ENCODE measurements around the gene PPIL6. TPM values are rescaled to one million over a fixed set of nuclear protein-coding genes. Genes with fewer than 3 reads are reported as not detected.

The PPIL6 gene
- total RNA-seq, result 0.11 TPM

DNA sequence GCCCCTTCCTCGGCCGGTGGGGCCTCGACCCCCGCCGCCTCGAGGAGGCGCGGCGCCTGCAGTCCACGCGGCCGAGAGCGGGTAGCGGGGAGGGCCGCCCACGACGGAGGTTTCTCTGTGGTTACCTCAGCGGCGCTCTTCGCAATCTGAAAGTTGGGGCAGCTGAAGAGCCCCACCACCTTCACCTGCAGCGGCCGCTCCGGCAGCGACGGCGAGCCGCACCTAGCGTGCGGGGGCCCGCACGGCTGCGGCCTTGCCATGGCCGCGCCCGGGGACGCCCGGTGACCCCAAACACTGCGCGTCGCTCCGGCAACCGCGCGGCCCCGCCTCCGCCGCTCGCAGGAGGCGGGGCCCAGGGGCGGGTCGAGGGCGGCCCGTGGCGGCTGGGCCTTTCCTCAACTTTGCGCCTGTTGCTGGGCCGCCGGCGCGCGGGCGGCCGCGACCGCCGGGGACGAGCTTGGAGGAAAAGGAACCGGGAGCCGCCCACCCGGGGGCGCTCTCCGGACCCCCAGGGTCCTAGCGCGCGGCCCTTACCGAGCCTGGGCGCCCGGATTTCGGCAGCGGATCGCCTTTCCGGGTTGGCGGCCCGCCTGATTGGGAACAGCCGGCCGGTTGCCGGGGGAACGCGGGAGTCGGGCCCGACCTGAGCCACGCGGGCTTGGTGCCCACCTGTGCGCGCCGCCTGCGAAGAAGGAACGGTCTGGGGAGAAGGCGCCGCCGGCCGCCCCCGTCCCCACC, at the start of gene PPIL6, which contains the start of gene SMPD2:
Gene PPIL6 (minus strand): TSS at position 298 of the 738 bp plus-strand sequence. CDS start 38 bp downstream, at position 260.
Gene SMPD2 (plus strand): TSS at position 394 of the 738 bp plus-strand sequence. CDS start 398 bp downstream, outside the sequence.
- Histone ChIP-seq H3K27ac (peak within 1 kb of the TSS; percentile 77 to 81), H3K4me3 (peak within 1 kb of the TSS; percentile 70 to 84), H3K27me3 (no peaks in the 10 kb centered on the region), H3K9me3 (no peaks in the 10 kb centered on the region), H3K4me1 (peaks cover 0 to 10% of the 10 kb centered on the region in 2 donors), H3K36me3 (peaks cover 13 to 16% of the 10 kb centered on the region in 2 donors)
- intact Hi-C loops (cut with DNase I), result loop anchor here (1.0 to 5.0 kb wide), 6 partner anchors 15 to 346 kb away; partner anchors contain the start of genes AK9, CD164, CEP57L1 and FIG4
- TF ChIP-seq, protein P1, sequence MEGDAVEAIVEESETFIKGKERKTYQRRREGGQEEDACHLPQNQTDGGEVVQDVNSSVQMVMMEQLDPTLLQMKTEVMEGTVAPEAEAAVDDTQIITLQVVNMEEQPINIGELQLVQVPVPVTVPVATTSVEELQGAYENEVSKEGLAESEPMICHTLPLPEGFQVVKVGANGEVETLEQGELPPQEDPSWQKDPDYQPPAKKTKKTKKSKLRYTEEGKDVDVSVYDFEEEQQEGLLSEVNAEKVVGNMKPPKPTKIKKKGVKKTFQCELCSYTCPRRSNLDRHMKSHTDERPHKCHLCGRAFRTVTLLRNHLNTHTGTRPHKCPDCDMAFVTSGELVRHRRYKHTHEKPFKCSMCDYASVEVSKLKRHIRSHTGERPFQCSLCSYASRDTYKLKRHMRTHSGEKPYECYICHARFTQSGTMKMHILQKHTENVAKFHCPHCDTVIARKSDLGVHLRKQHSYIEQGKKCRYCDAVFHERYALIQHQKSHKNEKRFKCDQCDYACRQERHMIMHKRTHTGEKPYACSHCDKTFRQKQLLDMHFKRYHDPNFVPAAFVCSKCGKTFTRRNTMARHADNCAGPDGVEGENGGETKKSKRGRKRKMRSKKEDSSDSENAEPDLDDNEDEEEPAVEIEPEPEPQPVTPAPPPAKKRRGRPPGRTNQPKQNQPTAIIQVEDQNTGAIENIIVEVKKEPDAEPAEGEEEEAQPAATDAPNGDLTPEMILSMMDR (IDR thresholded peaks at IDR 0.05), result peak; percentile 25 to 39 (median 32)
- DNase-seq (ENCODE audit: low spot score in 2 of 2), result peak in 1 of 2 donors; percentile 93

DNA sequence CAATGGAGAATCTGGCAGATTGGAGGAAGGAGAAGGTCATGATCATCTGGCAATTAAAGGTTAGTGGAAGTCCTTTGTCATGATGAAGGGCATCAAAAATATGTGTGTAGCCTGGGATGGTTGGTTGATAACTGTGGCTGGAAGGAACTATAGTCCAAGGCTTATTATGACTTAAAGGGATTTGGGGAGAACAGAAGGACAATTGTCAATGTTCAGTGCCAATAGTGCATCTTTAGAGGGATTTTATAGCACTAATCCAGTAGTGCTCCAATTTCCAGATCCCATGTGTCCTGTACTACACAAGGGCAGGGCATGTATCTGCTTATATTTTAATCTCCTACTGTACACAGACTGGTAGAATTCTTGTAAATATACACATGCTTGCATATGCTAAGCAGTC, 47.6 kb upstream of the PPIL6 start:
- H3K27me3 ChIP-seq, result no peaks in the 10 kb centered on the region
- H3K9me3 ChIP-seq, result no peaks in the 10 kb centered on the region
- H3K4me1 ChIP-seq, result no peaks in the 10 kb centered on the region
- no peak overlapping the region for H3K27ac ChIP-seq
- no peaks in the 10 kb centered on the region for H3K36me3 ChIP-seq
- no peak for DNase-seq (ENCODE audit: low spot score in 2 of 2)
- TF ChIP-seq, protein P1 (IDR thresholded peaks at IDR 0.05), result no peak
- H3K4me3 ChIP-seq, result no peak overlapping the region
- intact Hi-C loops (cut with DNase I), result no loop called here

DNA sequence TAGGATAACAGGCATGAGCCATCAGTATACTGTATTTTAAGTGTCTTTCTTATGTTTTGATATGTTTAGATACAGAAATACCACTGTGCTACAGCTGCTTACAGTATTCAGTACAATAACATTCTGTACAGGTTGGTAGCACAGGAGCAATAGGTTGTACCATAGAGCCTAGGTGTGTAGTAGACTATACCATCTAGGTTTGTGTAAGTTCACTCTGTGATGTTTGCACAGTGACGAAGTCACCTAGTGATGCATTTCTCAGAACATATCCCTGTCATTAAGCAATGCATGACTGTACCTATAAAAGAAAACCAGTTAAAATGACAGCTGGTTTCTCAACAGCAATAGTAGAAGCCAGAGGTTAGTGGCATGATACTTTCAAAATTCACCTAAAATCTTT, 45.6 kb upstream of the PPIL6 start:
- TF ChIP-seq, protein P1 (IDR thresholded peaks at IDR 0.05), result no peak
- peaks cover 0 to 5% of the 10 kb centered on the region in 2 donors for H3K36me3 ChIP-seq
- no peak overlapping the region for H3K27ac ChIP-seq
- peaks cover 8 to 12% of the 10 kb centered on the region in 2 donors for H3K4me1 ChIP-seq
- no peaks in the 10 kb centered on the region for H3K27me3 ChIP-seq
- intact Hi-C loops (cut with DNase I), result no loop called here
- no peak overlapping the region for H3K4me3 ChIP-seq
- no peaks in the 10 kb centered on the region for H3K9me3 ChIP-seq
- DNase-seq (ENCODE audit: low spot score in 2 of 2), result no peak

DNA sequence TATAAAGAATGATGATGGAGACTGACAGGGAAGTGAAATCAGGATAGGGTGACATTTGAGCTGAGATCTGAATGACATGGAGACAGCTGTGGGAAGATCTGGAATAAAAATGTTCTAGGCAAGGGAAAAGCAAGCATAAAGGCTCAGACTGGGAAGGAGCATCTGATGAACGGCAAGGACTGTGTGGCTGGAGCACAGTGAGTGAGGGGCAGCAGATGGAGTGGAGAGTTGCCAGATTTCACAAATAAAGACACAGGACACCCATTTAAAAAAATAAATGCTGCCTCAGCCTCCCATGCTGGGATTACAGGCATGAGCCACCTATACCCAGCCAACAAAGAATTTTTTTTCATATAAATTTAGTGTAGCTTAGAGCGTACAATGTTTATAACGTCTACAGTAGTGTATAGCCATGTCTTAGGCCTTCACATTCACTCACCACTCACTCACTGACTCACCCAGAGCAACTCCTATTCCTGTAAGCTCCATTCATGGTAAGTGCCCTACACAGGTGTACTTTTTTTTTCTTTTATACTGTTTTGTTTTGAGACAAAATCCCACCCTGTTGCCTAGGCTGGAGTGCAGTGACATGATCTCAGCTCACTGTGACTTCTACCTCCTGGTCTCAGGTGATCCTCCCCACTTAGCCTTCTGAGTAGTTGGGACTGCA, 45.0 kb upstream of the PPIL6 start:
- DNase-seq (ENCODE audit: low spot score in 2 of 2), result no peak
- H3K27ac ChIP-seq, result no peak overlapping the region
- intact Hi-C loops (cut with DNase I), result no loop called here
- peaks cover 0 to 11% of the 10 kb centered on the region in 2 donors for H3K36me3 ChIP-seq
- H3K4me3 ChIP-seq, result no peak overlapping the region
- no peaks in the 10 kb centered on the region for H3K27me3 ChIP-seq
- H3K9me3 ChIP-seq, result no peaks in the 10 kb centered on the region
- TF ChIP-seq, protein P1 (IDR thresholded peaks at IDR 0.05), result no peak
- H3K4me1 ChIP-seq, result peaks cover 8 to 18% of the 10 kb centered on the region in 2 donors

DNA sequence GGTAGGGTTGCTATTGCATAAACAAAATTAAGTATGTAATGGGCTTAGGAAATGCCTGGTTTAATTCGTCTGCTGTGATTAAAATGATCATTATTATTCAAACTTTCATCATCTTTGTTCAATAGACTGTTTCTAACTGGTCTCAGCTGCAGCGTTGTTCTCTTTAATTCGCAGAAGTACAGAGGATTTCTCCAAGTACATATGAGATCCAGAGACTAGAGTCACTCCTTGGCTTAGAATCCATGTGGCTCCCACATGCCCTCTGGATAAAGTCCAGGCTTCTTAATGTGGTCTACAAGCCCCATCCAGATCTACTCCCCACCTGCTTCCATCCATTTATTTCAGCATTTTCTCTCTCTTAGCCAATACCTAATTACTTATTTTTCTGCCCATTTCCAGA, 43.7 kb upstream of the PPIL6 start:
- H3K4me1 ChIP-seq, result peaks cover 8 to 25% of the 10 kb centered on the region in 2 donors
- H3K27me3 ChIP-seq, result no peaks in the 10 kb centered on the region
- peaks cover 0 to 11% of the 10 kb centered on the region in 2 donors for H3K36me3 ChIP-seq
- H3K9me3 ChIP-seq, result no peaks in the 10 kb centered on the region
- TF ChIP-seq, protein P1 (IDR thresholded peaks at IDR 0.05), result no peak
- peak overlapping the region in 1 of 2 donors; percentile 99 for H3K4me3 ChIP-seq
- H3K27ac ChIP-seq, result peak overlapping the region; percentile 61 to 69
- intact Hi-C loops (cut with DNase I), result loop anchor here (5.0 kb wide), 1 partner anchor 387 kb away; the partner anchor contains the start of gene CEP57L1
- no peak for DNase-seq (ENCODE audit: low spot score in 2 of 2)

Data from ascending aorta (tissue), 2 donors.